ENCODE data around the gene PEX14. TPM values are rescaled to one million over a fixed set of nuclear protein-coding genes. Genes with fewer than 3 reads are reported as not detected.

Gene PEX14
- polyA plus RNA-seq, 3 donors = 2.2 to 8.8 (median 2.7) TPM

GRCh38 chr1:10457875-10458274, 16.9 kb upstream of the PEX14 start:
- Histone ChIP-seq H3K36me3 (replicated peaks in 1 of 2; ENCODE audit: control insufficient read depth in 1 of 2, insufficient read depth in 2 of 2, low read length in 2 of 2) (peaks cover 16 to 31% of the 10 kb centered on the region in 2 donors), H4K20me1 (ENCODE audit: insufficient read depth, low read length) (no peaks in the 10 kb centered on the region), H3K4me1 (ENCODE audit: control insufficient read depth in 1 of 2, insufficient read depth in 2 of 2, low read length in 2 of 2) (no peaks in the 10 kb centered on the region), H3K27ac (ENCODE audit: low read depth in 1 of 2, low read length in 2 of 2) (no peak overlapping the region), H3K27me3 (ENCODE audit: control insufficient read depth in 2 of 2, insufficient read depth in 2 of 2, low read length in 2 of 2) (no peaks in the 10 kb centered on the region), H3K9me3 (replicated peaks in 1 of 2; ENCODE audit: control insufficient read depth in 1 of 2, insufficient read depth in 1 of 2, low read length in 2 of 2) (peaks cover 0 to 6% of the 10 kb centered on the region in 2 donors), H3K9ac (ENCODE audit: insufficient read depth, low read length, poor library complexity, severe bottlenecking) (no peak overlapping the region), H3K79me2 (ENCODE audit: insufficient read depth, low read length) (no peaks in the 10 kb centered on the region), H3K4me2 (replicated peaks; ENCODE audit: extremely low read depth, low read length, poor library complexity, severe bottlenecking) (no peak overlapping the region), H2AFZ (ENCODE audit: insufficient read depth, low read depth, low read length, poor library complexity, severe bottlenecking) (no peak overlapping the region), H3K4me3 (replicated peaks in 1 of 3; ENCODE audit: low read depth in 2 of 3, low read length in 3 of 3) (no peak overlapping the region)
- TF ChIP-seq, protein P1, sequence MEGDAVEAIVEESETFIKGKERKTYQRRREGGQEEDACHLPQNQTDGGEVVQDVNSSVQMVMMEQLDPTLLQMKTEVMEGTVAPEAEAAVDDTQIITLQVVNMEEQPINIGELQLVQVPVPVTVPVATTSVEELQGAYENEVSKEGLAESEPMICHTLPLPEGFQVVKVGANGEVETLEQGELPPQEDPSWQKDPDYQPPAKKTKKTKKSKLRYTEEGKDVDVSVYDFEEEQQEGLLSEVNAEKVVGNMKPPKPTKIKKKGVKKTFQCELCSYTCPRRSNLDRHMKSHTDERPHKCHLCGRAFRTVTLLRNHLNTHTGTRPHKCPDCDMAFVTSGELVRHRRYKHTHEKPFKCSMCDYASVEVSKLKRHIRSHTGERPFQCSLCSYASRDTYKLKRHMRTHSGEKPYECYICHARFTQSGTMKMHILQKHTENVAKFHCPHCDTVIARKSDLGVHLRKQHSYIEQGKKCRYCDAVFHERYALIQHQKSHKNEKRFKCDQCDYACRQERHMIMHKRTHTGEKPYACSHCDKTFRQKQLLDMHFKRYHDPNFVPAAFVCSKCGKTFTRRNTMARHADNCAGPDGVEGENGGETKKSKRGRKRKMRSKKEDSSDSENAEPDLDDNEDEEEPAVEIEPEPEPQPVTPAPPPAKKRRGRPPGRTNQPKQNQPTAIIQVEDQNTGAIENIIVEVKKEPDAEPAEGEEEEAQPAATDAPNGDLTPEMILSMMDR (IDR thresholded peaks at IDR 0.05) = no peak
- Mint-ChIP-seq H3K27me3 (ENCODE audit: low read depth in 3 of 3) (peaks cover 0 to 2% (median 2%) of the 10 kb centered on the region in 3 donors), H3K36me3 (peaks cover 32 to 44% of the 10 kb centered on the region in 2 donors), H3K4me3 (no peak overlapping the region), H3K4me1 (peaks cover 6% of the 10 kb centered on the region), H3K9me3 (peaks cover 0 to 9% (median 6%) of the 10 kb centered on the region in 7 donors), H3K27ac (no peak overlapping the region)
- intact Hi-C loops (cut with micrococcal nuclease) = no loop called here
- 96% methylated on average over 5 of the region's 9 CpGs for WGBS (ENCODE audit: insufficient coverage)
- no peak for DNase-seq

DNA sequence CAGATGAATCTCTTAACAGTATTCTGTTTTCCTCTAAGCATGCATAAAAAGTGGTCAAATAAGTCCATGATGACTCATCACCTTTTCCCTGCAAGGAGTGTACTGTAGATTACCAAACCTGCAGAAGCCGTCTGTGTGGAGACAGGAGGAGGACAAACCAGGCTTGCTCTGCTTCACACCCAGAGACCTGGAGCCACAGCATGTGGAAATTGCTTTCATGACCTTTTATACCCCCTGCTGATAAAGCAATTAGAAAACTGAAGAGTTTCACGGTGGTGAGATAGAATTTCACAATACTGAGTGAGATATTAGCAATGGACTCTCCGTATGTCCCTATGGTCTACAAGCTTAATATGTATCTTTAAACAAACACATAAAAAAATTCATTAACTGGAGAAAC, 15.6 kb upstream of the PEX14 start:
- Histone ChIP-seq H3K4me1 (ENCODE audit: control insufficient read depth in 1 of 2, insufficient read depth in 2 of 2, low read length in 2 of 2) (no peaks in the 10 kb centered on the region), H3K4me3 (replicated peaks in 1 of 3; ENCODE audit: low read depth in 2 of 3, low read length in 3 of 3) (no peak overlapping the region), H2AFZ (ENCODE audit: insufficient read depth, low read depth, low read length, poor library complexity, severe bottlenecking) (no peak overlapping the region), H3K27me3 (ENCODE audit: control insufficient read depth in 2 of 2, insufficient read depth in 2 of 2, low read length in 2 of 2) (no peaks in the 10 kb centered on the region), H3K9ac (ENCODE audit: insufficient read depth, low read length, poor library complexity, severe bottlenecking) (no peak overlapping the region), H3K4me2 (replicated peaks; ENCODE audit: extremely low read depth, low read length, poor library complexity, severe bottlenecking) (no peak overlapping the region), H4K20me1 (ENCODE audit: insufficient read depth, low read length) (no peaks in the 10 kb centered on the region), H3K36me3 (replicated peaks in 1 of 2; ENCODE audit: control insufficient read depth in 1 of 2, insufficient read depth in 2 of 2, low read length in 2 of 2) (peaks cover 22 to 42% of the 10 kb centered on the region in 2 donors), H3K79me2 (ENCODE audit: insufficient read depth, low read length) (no peaks in the 10 kb centered on the region), H3K9me3 (replicated peaks in 1 of 2; ENCODE audit: control insufficient read depth in 1 of 2, insufficient read depth in 1 of 2, low read length in 2 of 2) (peaks cover 0 to 6% of the 10 kb centered on the region in 2 donors), H3K27ac (ENCODE audit: low read depth in 1 of 2, low read length in 2 of 2) (no peak overlapping the region)
- WGBS (ENCODE audit: insufficient coverage) = no CpG with 5 or more reads among the region's 3 CpGs
- TF ChIP-seq, protein P1 (IDR thresholded peaks at IDR 0.05) = no peak
- Mint-ChIP-seq H3K9me3 (peaks cover 0 to 8% (median 6%) of the 10 kb centered on the region in 7 donors), H3K27me3 (ENCODE audit: low read depth in 3 of 3) (peaks cover 0 to 2% (median 0%) of the 10 kb centered on the region in 3 donors), H3K4me1 (peaks cover 6% of the 10 kb centered on the region), H3K4me3 (no peak overlapping the region), H3K27ac (no peak overlapping the region), H3K36me3 (peaks cover 43 to 56% of the 10 kb centered on the region in 2 donors)
- no peak for DNase-seq
- intact Hi-C loops (cut with micrococcal nuclease) = no loop called here

Measured in CD14-positive monocyte (primary cell).